Measurements from ENCODE around the gene HBP1.
"Not testable (repeated sequence)": the region's sequence is repeated elsewhere in the genome, so short reads cannot be mapped to it uniquely, and the experiment has no call there.

The HBP1 gene

DNA sequence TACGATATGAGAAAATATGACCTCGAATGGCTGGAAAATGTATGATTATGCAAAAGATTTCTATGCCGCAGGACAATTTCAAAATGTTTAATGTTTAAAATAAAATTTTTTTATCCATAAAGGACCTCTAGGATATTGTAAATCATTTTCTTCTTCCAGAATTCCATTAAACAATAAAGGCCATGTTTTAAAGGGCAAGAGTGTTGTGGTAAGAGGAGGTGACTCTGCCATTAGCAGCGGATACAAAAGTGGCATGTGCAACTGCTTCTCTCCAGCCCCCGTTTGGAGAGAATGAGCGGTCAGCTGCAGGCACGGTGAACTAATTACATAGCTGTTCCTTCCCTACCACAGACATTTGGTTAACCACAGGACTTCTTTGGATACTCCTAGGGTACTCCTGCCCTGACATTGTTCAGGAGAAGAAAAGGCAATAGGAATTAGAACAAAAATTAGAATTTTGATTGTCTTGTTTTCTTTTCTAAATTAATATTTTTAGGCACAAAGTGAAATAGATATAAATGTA lies 63.8 kb downstream of the HBP1 start:
- Histone ChIP-seq H3K4me3 (ENCODE audit: low read length) (no peak overlapping the region), H3K4me1 (ENCODE audit: insufficient read depth, low read length) (peaks cover 16% of the 10 kb centered on the region), H3K9me3 (ENCODE audit: low read length) (no peaks in the 10 kb centered on the region), H2AFZ (ENCODE audit: low read depth, low read length) (no peak overlapping the region), H3K27me3 (ENCODE audit: insufficient read depth, low read length) (no peaks in the 10 kb centered on the region), H3K36me3 (ENCODE audit: insufficient read depth, low read length) (no peaks in the 10 kb centered on the region)

DNA sequence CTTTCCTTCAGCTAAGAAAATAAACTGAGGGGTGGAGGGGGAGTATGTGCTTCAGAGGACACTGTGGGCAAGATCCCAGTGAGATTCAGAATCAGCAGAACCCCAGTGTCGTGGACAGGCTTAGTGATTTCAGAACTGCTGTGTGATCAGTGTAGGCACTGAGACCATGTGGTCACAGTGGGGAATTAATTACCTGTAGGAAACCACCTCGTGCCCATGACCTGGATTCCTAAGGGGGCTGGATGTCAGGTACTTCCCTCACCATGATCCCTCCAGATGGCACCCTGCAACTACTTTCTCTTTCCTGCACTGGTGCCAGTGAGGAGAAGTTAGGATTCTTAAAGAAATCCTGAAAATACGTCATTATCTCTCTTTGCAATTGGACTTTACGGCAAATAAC lies 64.4 kb downstream of the HBP1 start:
- no peaks in the 10 kb centered on the region for H3K9me3 ChIP-seq (ENCODE audit: low read length)
- no peak overlapping the region for H3K4me3 ChIP-seq (ENCODE audit: low read length)
- H2AFZ ChIP-seq (ENCODE audit: low read depth, low read length): no peak overlapping the region
- H3K27me3 ChIP-seq (ENCODE audit: insufficient read depth, low read length): no peaks in the 10 kb centered on the region
- peaks cover 16% of the 10 kb centered on the region for H3K4me1 ChIP-seq (ENCODE audit: insufficient read depth, low read length)
- H3K36me3 ChIP-seq (ENCODE audit: insufficient read depth, low read length): no peaks in the 10 kb centered on the region

DNA sequence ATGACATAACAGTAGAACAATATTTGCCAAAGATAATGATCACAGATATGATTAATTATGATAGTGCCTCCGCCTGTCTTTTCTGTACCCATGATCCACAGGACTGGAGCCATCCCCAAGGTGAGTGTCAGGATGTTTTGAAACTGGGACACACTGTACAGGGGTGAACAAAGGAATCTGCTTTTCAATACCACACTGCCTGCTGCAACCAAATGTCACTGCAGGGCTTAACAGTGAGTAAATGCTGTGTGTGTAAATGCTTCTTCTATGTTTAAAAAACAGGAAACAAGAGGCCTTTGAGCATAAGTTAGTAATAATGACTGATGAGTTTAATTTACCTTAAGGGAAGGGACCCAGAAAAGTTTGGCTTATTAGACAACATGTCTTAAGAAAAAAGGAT lies 65.2 kb downstream of the HBP1 start:
- no peaks in the 10 kb centered on the region for H3K27me3 ChIP-seq (ENCODE audit: insufficient read depth, low read length)
- no peaks in the 10 kb centered on the region for H3K9me3 ChIP-seq (ENCODE audit: low read length)
- no peak overlapping the region for H2AFZ ChIP-seq (ENCODE audit: low read depth, low read length)
- H3K36me3 ChIP-seq (ENCODE audit: insufficient read depth, low read length): no peaks in the 10 kb centered on the region
- no peak overlapping the region for H3K4me3 ChIP-seq (ENCODE audit: low read length)
- H3K4me1 ChIP-seq (ENCODE audit: insufficient read depth, low read length): peaks cover 16% of the 10 kb centered on the region

GRCh38 chr7:107234436-107234835 lies 65.6 kb downstream of the HBP1 start:
- peaks cover 16% of the 10 kb centered on the region for H3K4me1 ChIP-seq (ENCODE audit: insufficient read depth, low read length)
- H3K4me3 ChIP-seq (ENCODE audit: low read length): no peak overlapping the region
- no peaks in the 10 kb centered on the region for H3K27me3 ChIP-seq (ENCODE audit: insufficient read depth, low read length)
- no peak overlapping the region for H2AFZ ChIP-seq (ENCODE audit: low read depth, low read length)
- H3K36me3 ChIP-seq (ENCODE audit: insufficient read depth, low read length): no peaks in the 10 kb centered on the region
- no peaks in the 10 kb centered on the region for H3K9me3 ChIP-seq (ENCODE audit: low read length)

GRCh38 chr7:107236862-107237261 lies 68.1 kb downstream of the HBP1 start:
- Histone ChIP-seq H3K4me1 (ENCODE audit: insufficient read depth, low read length) (peaks cover 16% of the 10 kb centered on the region), H2AFZ (ENCODE audit: low read depth, low read length) (no peak overlapping the region), H3K27me3 (ENCODE audit: insufficient read depth, low read length) (no peaks in the 10 kb centered on the region), H3K9me3 (ENCODE audit: low read length) (no peaks in the 10 kb centered on the region), H3K36me3 (ENCODE audit: insufficient read depth, low read length) (no peaks in the 10 kb centered on the region), H3K4me3 (ENCODE audit: low read length) (no peak overlapping the region)

GRCh38 chr7:107237451-107237850 lies 68.6 kb downstream of the HBP1 start:
- peaks cover 3% of the 10 kb centered on the region for H3K9me3 ChIP-seq (ENCODE audit: low read length)
- no peak overlapping the region for H2AFZ ChIP-seq (ENCODE audit: low read depth, low read length)
- no peaks in the 10 kb centered on the region for H3K27me3 ChIP-seq (ENCODE audit: insufficient read depth, low read length)
- no peaks in the 10 kb centered on the region for H3K36me3 ChIP-seq (ENCODE audit: insufficient read depth, low read length)
- H3K4me1 ChIP-seq (ENCODE audit: insufficient read depth, low read length): peaks cover 16% of the 10 kb centered on the region
- H3K4me3 ChIP-seq (ENCODE audit: low read length): no peak overlapping the region

- H3K4me1 ChIP-seq (ENCODE audit: insufficient read depth, low read length): no peaks in the 10 kb centered on the region
These were observed 73.5 kb downstream of the HBP1 start for GRCh38 chr7:107242267-107242666.

DNA sequence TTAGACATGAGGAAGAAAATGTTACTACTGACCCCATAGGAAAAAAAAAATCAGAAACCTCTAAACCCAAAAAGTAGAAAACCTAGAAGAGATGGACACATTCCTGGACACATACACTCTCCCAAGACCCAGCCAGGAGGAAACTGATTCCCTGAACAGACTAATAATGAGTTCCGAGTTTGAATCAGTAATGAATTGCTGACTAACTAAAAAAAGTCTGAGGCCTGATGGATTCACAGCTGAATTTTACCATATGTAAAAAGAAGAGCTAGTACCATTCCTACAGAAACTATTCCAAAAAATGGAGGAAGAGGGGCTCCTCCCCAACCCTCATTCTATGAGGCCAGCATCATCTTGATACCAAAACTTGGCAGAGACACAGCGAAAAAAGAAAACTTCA lies 75.8 kb downstream of the HBP1 start:
- Histone ChIP-seq H3K9me3 (ENCODE audit: low read length) (peaks cover 19% of the 10 kb centered on the region), H3K4me3 (ENCODE audit: low read length) (no peak overlapping the region), H2AFZ (ENCODE audit: low read depth, low read length) (no peak overlapping the region), H3K36me3 (ENCODE audit: insufficient read depth, low read length) (peaks cover 5% of the 10 kb centered on the region), H3K27me3 (ENCODE audit: insufficient read depth, low read length) (no peaks in the 10 kb centered on the region), H3K4me1 (ENCODE audit: insufficient read depth, low read length) (no peaks in the 10 kb centered on the region)

More at GRCh38 chr7:107242267-107242666, 73.5 kb downstream of the HBP1 start:
- Histone ChIP-seq H3K36me3 (ENCODE audit: insufficient read depth, low read length) (peaks cover 2% of the 10 kb centered on the region), H3K4me3 (ENCODE audit: low read length) (no peak overlapping the region), H3K27me3 (ENCODE audit: insufficient read depth, low read length) (no peaks in the 10 kb centered on the region), H3K9me3 (ENCODE audit: low read length) (peaks cover 14% of the 10 kb centered on the region), H2AFZ (ENCODE audit: low read depth, low read length) (no peak overlapping the region)

DNA sequence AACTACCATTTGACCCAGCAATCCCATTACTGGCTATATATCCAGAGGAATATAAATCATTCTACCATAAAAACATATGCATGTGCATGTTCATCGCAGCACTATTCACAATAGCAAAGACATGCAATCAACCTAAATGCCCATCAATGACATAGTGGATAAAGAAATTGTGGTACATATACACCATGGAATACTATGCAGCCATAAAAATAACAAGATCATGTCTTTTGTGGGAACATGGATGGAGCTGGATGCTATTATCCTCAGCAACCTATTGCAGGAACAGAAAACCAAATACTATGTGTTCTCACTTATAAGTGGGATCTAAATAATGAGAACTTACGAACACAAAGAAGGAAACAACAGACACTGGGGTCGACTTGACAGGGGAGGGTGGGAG lies 78.0 kb downstream of the HBP1 start:
- peaks cover 19% of the 10 kb centered on the region for H3K9me3 ChIP-seq (ENCODE audit: low read length)
- not testable (repeated sequence) for H3K27me3 ChIP-seq (ENCODE audit: insufficient read depth, low read length); H3K4me3 ChIP-seq (ENCODE audit: low read length); H3K4me1 ChIP-seq (ENCODE audit: insufficient read depth, low read length); H3K36me3 ChIP-seq (ENCODE audit: insufficient read depth, low read length); H2AFZ ChIP-seq (ENCODE audit: low read depth, low read length)

DNA sequence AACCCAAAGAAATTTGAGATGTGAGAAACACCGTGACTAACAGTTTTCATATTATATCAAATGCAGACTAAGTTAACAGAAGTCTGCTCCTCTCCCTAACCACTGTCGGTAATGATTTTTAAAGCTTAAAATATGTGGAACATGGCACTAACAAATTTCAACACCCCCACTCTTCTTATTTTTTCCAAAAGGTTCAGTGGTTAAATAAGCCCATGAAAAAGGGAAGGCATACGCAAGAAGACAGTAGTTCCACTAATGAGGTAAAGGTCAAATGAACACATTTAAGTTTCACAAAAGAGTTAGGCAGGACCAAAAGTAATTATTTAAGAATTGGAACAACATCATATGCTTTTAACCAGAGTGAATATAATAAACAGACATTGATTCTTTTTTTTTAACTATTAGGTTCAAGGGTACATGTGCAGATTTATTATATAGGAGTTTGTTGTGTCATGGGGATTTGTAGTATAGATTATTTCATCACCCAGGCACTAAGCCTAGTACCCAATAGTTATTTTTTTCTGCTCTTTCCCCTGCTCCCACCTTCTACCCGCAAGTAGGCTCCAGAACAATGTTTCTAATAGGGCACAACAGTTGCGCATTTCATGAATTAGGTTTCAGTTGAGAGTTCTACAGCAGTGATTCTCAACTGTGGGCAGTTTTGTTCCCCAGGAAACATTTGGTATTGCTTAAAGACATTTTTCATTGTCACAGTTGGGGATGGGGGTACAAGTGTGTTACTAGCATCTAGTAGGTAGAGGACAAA lies 79.9 kb downstream of the HBP1 start:
- Histone ChIP-seq H3K4me3 (ENCODE audit: low read length) (no peak overlapping the region), H3K27me3 (ENCODE audit: insufficient read depth, low read length) (no peaks in the 10 kb centered on the region), H3K4me1 (ENCODE audit: insufficient read depth, low read length) (no peaks in the 10 kb centered on the region), H3K9me3 (ENCODE audit: low read length) (peaks cover 14% of the 10 kb centered on the region), H2AFZ (ENCODE audit: low read depth, low read length) (no peak overlapping the region), H3K36me3 (ENCODE audit: insufficient read depth, low read length) (peaks cover 5% of the 10 kb centered on the region)

DNA sequence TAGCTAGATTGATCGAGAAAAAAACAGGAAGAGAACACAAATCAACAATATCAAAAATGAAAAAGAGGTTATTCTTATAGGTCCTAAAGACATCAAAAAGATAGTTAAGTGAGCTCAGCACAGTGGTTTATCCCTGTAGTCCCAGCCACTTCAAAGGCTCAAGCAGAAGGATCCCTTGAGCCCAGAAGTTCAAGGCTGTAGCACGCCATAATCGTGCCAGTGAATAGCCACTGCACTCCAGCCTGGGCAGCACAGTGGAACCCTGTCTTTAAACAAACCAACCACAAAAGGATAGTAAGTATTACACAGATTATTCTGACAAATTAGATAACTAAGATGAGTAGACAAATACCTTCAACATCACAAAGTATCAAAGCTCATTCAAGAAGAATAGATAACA lies 83.2 kb downstream of the HBP1 start:
- H3K9me3 ChIP-seq (ENCODE audit: low read length): peaks cover 5% of the 10 kb centered on the region
- no peak overlapping the region for H3K4me3 ChIP-seq (ENCODE audit: low read length)
- H3K27me3 ChIP-seq (ENCODE audit: insufficient read depth, low read length): no peaks in the 10 kb centered on the region
- H2AFZ ChIP-seq (ENCODE audit: low read depth, low read length): no peak overlapping the region
- peaks cover 1% of the 10 kb centered on the region for H3K4me1 ChIP-seq (ENCODE audit: insufficient read depth, low read length)
- peaks cover 3% of the 10 kb centered on the region for H3K36me3 ChIP-seq (ENCODE audit: insufficient read depth, low read length)
